ENCODE data around the gene FCHSD2. TPM values are rescaled to one million over a fixed set of nuclear protein-coding genes. Genes with fewer than 3 reads are reported as not detected.
A peak's percentile ranks its signal among the peaks of the same experiment; 100 is the strongest.

The FCHSD2 gene
- total and polyA plus RNA-seq, 2 donors from 2014 or later: 8.0 to 58.7 TPM

GRCh38 chr11:73178681-73179080 lies 36.6 kb upstream of the FCHSD2 start:
- Histone ChIP-seq H3K9ac (ENCODE audit: low read length in 3 of 3) (no peak overlapping the region), H3K27me3 (ENCODE audit: control insufficient read depth, insufficient read depth, low read length) (no peaks in the 10 kb centered on the region), H3K4me3 (ENCODE audit: low read length in 3 of 3) (no peak overlapping the region), H3K4me1 (ENCODE audit: control insufficient read depth in 2 of 3, insufficient read depth in 2 of 3, low read depth in 1 of 3, low read length in 3 of 3) (peaks cover 2 to 13% (median 13%) of the 10 kb centered on the region in 3 donors), H3K9me3 (ENCODE audit: control insufficient read depth in 2 of 3, insufficient read depth in 1 of 3, low read length in 3 of 3) (no peaks in the 10 kb centered on the region), H3K36me3 (ENCODE audit: control insufficient read depth in 2 of 3, insufficient read depth in 3 of 3, low read length in 3 of 3) (no peaks in the 10 kb centered on the region), H3K27ac (ENCODE audit: low read depth in 2 of 2, low read length in 2 of 2) (no peak overlapping the region)
- FAIRE-seq (no peak), DNase-seq (no peak)
- intact Hi-C loops (cut with DNase I): loop anchor here (5.0 to 10.0 kb wide), 2 partner anchors 346 to 454 kb away; no protein-coding TSS in a partner anchor
- TF ChIP-seq CTCF (IDR thresholded peaks at IDR 0.05; ENCODE audit: borderline replicate concordance, extremely low read depth, insufficient read depth): no peak

DNA sequence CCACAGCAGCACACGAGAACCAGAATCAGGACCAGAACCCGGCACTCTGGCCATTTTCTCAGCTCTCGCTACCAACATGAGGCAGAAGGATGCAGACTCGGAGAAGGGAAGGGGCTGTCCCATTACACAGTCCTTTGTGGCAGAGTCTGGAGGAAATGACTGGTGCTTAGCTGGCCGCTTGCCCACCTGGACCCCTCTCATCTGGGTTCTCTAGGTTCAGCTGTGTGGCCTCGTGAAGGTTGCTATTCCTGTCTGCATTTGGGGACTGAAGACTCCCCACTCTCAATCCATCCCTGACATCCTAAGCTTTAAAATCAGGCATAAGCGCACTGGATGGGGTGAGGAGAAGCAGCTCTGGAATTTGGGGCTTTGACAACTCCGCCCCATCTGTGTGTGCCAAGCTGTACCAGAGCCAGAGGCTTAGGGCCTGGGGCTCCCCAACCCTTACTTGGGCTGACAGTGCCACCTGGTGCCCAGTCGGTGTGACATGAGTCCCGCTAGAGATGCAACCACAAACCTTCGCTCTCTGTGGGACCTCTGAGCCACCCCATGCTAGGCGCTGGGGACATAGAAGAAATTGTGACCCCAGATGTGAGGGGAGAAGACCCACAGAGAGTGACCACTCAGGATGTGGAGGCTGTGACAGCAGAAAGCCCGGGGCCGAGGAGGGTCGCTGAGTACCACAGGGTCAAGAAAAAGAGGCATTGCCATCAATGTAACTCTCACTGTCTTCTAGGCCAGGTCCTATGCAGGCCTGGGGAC lies 35.8 kb upstream of the FCHSD2 start:
- FAIRE-seq (no peak), DNase-seq (peak; percentile 73 to 92 (median 80))
- Histone ChIP-seq H3K36me3 (ENCODE audit: control insufficient read depth in 2 of 3, insufficient read depth in 3 of 3, low read length in 3 of 3) (no peaks in the 10 kb centered on the region), H3K27me3 (ENCODE audit: control insufficient read depth, insufficient read depth, low read length) (no peaks in the 10 kb centered on the region), H3K4me3 (ENCODE audit: low read length in 3 of 3) (no peak overlapping the region), H3K9me3 (ENCODE audit: control insufficient read depth in 2 of 3, insufficient read depth in 1 of 3, low read length in 3 of 3) (no peaks in the 10 kb centered on the region), H3K27ac (ENCODE audit: low read depth in 2 of 2, low read length in 2 of 2) (peak overlapping the region in 1 of 2 donors; percentile 50), H3K4me1 (ENCODE audit: control insufficient read depth in 2 of 3, insufficient read depth in 2 of 3, low read depth in 1 of 3, low read length in 3 of 3) (peaks cover 2 to 13% (median 13%) of the 10 kb centered on the region in 3 donors), H3K9ac (ENCODE audit: low read length in 3 of 3) (peak overlapping the region in 1 of 3 donors; percentile 27)
- peak; percentile 91 for TF ChIP-seq CTCF (IDR thresholded peaks at IDR 0.05; ENCODE audit: borderline replicate concordance, extremely low read depth, insufficient read depth)
- intact Hi-C loops (cut with DNase I): loop anchor here (5.0 to 10.0 kb wide), 2 partner anchors 346 to 453 kb away; no protein-coding TSS in a partner anchor

DNA sequence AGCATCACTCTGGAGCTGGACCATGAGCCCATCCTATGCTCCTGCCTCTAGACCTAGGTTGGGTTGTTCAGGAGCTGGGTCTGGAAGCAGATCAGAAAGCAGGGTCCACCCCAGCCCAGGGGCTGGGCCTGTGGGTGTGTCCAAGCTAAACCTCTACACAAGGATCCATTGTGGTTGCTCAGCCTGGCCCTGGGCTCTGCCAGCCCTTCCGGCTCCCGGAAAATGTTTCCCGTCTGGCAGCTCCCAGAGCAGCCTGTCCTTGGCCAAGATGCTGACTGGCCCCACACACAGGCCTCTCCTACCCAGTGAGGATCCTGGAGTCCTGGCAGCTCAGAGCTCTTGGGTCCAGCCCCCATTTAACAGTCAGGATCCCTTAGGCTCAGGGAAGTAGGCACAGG lies 35.3 kb upstream of the FCHSD2 start:
- no peaks in the 10 kb centered on the region for H3K27me3 ChIP-seq (ENCODE audit: control insufficient read depth, insufficient read depth, low read length)
- H3K9ac ChIP-seq (ENCODE audit: low read length in 3 of 3): no peak overlapping the region
- intact Hi-C loops (cut with DNase I): loop anchor here (5.0 to 10.0 kb wide), 2 partner anchors 345 to 453 kb away; no protein-coding TSS in a partner anchor
- H3K4me1 ChIP-seq (ENCODE audit: control insufficient read depth in 2 of 3, insufficient read depth in 2 of 3, low read depth in 1 of 3, low read length in 3 of 3): peaks cover 2 to 13% (median 13%) of the 10 kb centered on the region in 3 donors
- no peaks in the 10 kb centered on the region for H3K36me3 ChIP-seq (ENCODE audit: control insufficient read depth in 2 of 3, insufficient read depth in 3 of 3, low read length in 3 of 3)
- FAIRE-seq (no peak), DNase-seq (no peak)
- no peaks in the 10 kb centered on the region for H3K9me3 ChIP-seq (ENCODE audit: control insufficient read depth in 2 of 3, insufficient read depth in 1 of 3, low read length in 3 of 3)
- peak overlapping the region in 1 of 2 donors; percentile 29 for H3K27ac ChIP-seq (ENCODE audit: low read depth in 2 of 2, low read length in 2 of 2)
- TF ChIP-seq CTCF (IDR thresholded peaks at IDR 0.05; ENCODE audit: borderline replicate concordance, extremely low read depth, insufficient read depth): no peak
- H3K4me3 ChIP-seq (ENCODE audit: low read length in 3 of 3): no peak overlapping the region

All from kidney (tissue), 14 donors.